Liver (tissue), 3 donors: Measurements from ENCODE around the gene IL24.

ENCODE experiments used
- ATF3 ChIP-seq: IDR thresholded peaks from 2 replicates; pipeline ENCODE4 v1.6.1; 2016; ENCODE audit warnings: antibody characterized with exemption
- CTCF ChIP-seq: fragments of 150-350 bp; IDR thresholded peaks from 2 replicates; pipeline ENCODE4 v1.5.1; 2017; ENCODE audit warnings: improper control_type of control experiment, low read depth, low read length; ENCODE audit not compliant: missing input control
- FOXA1 ChIP-seq: IDR thresholded peaks from 2 replicates; pipeline ENCODE4 v1.6.1; 2016; ENCODE audit warnings: antibody characterized with exemption
- GABPA ChIP-seq, 2 donors: IDR thresholded peaks in 1 of 2; conservative IDR thresholded peaks in 1 of 2; 2 replicates each; pipeline ENCODE4 v1.6.1; 2016; ENCODE audit warnings: antibody characterized with exemption in 2 of 2, mild to moderate bottlenecking in 1 of 2, moderate library complexity in 1 of 2
- REST ChIP-seq: IDR thresholded peaks from 2 replicates; pipeline ENCODE4 v1.6.1; 2016; ENCODE audit warnings: antibody characterized with exemption, mild to moderate bottlenecking
- TAF1 ChIP-seq: conservative IDR thresholded peaks from 2 replicates; pipeline ENCODE4 v1.6.1; 2016; ENCODE audit warnings: antibody characterized with exemption, mild to moderate bottlenecking
- TF ChIP-seq, protein P1 (sequence below): IDR thresholded peaks from 2 replicates; pipeline ENCODE4 v1.6.1; 2016; ENCODE audit warnings: antibody characterized with exemption
- TF ChIP-seq, protein P2 (sequence below): IDR thresholded peaks from 2 replicates; pipeline ENCODE4 v1.6.1; 2016; ENCODE audit warnings: antibody characterized with exemption
- donor health status: healthy.
- donor health status: healthy.

DNA sequence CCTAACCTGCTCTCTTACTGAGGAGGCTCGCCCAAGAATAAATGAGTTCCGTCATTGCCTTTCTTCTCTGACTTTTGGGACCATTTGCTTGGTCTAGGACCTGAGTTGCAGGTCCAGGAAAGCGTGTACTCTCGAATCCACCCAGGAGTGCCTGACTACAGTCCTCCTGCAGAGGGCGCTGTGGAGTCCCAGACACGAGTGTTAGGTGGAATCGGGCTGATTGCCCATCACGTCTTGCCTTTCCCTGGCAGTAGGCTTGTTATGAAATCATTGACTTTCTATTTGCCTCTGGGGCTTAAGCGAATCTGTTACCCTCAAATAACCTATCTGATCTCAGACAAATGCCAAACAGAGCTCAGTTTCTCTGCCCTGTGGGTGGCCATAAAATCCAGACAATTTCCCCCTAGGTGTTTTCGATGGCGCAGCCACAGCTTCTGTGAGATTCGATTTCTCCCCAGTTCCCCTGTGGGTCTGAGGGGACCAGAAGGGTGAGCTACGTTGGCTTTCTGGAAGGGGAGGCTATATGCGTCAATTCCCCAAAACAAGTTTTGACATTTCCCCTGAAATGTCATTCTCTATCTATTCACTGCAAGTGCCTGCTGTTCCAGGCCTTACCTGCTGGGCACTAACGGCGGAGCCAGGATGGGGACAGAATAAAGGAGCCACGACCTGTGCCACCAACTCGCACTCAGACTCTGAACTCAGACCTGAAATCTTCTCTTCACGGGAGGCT lies 32.1 kb upstream of the IL24 start, which contains the start of gene IL20:
- peak; percentile 95 for TF ChIP-seq CTCF
- TF ChIP-seq FOXA1: no peak
- no peak for TF ChIP-seq ATF3
- TF ChIP-seq, protein P1, sequence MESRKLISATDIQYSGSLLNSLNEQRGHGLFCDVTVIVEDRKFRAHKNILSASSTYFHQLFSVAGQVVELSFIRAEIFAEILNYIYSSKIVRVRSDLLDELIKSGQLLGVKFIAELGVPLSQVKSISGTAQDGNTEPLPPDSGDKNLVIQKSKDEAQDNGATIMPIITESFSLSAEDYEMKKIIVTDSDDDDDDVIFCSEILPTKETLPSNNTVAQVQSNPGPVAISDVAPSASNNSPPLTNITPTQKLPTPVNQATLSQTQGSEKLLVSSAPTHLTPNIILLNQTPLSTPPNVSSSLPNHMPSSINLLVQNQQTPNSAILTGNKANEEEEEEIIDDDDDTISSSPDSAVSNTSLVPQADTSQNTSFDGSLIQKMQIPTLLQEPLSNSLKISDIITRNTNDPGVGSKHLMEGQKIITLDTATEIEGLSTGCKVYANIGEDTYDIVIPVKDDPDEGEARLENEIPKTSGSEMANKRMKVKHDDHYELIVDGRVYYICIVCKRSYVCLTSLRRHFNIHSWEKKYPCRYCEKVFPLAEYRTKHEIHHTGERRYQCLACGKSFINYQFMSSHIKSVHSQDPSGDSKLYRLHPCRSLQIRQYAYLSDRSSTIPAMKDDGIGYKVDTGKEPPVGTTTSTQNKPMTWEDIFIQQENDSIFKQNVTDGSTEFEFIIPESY: no peak
- no peak for TF ChIP-seq REST
- TF ChIP-seq TAF1: no peak
- TF ChIP-seq GABPA (IDR thresholded peaks at IDR 0.05 in 1 of 2, conservative IDR thresholded peaks at IDR 0.05 in 1 of 2): no peak
- TF ChIP-seq, protein P2, sequence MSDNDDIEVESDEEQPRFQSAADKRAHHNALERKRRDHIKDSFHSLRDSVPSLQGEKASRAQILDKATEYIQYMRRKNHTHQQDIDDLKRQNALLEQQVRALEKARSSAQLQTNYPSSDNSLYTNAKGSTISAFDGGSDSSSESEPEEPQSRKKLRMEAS: no peak
